Measurements from ENCODE around the gene TRIM31.

- TF ChIP-seq CTCF (conservative IDR thresholded peaks at IDR 0.05; ENCODE audit: low read depth, low read length) (no peak), EZH2 (IDR thresholded peaks at IDR 0.05; ENCODE audit: borderline replicate concordance, low read depth, low read length, poor library complexity, severe bottlenecking) (no peak)
Measured at GRCh38 chr6:30144811-30145210, 31.9 kb upstream of the TRIM31 start.
